Neural progenitor cell (in vitro differentiated cells): ENCODE results near the gene DUT.

Experiments used
- CTCF ChIP-seq: fragments of 200-600 bp; sonication (generic); IDR thresholded peaks from 2 replicates; pipeline ENCODE4 v1.5.1; 2017; ENCODE audit warnings: antibody characterized with exemption, mild to moderate bottlenecking
- EZH2 ChIP-seq: fragments of 200-600 bp; sonication (generic); IDR thresholded peaks from 2 replicates; pipeline ENCODE4 v1.6.1; 2017; ENCODE audit warnings: antibody characterized with exemption, mild to moderate bottlenecking, moderate library complexity
- EZH2phosphoT487 ChIP-seq: fragments of 200-600 bp; sonication (generic); IDR thresholded peaks from 2 replicates; pipeline ENCODE4 v1.6.1; 2017; ENCODE audit warnings: antibody characterized with exemption

- TF ChIP-seq CTCF: no peak
- no peak for TF ChIP-seq EZH2
- no peak for TF ChIP-seq EZH2phosphoT487
Observed at GRCh38 chr15:48281674-48282073, 49.6 kb upstream of the DUT start.
